ENCODE results near the gene RTKN2.
"Not testable (repeated sequence)": the region's sequence is repeated elsewhere in the genome, so short reads cannot be mapped to it uniquely, and the experiment has no call there.

The RTKN2 gene

GRCh38 chr10:62268399-62269114 lies at the start of gene RTKN2:
Gene RTKN2 (minus strand): TSS chr10:62268844. CDS start chr10:62268610, 234 bp downstream.
- peak; percentile 87 for DNase-seq (ENCODE audit: low spot score)

GRCh38 chr10:62317257-62317656 lies 48.6 kb upstream of the RTKN2 start:
- DNase-seq (ENCODE audit: low spot score), result no peak

GRCh38 chr10:62309254-62309653 lies 40.6 kb upstream of the RTKN2 start:
- DNase-seq (ENCODE audit: low spot score), result no peak

GRCh38 chr10:62308101-62308500 lies 39.5 kb upstream of the RTKN2 start:
- no peak for DNase-seq (ENCODE audit: low spot score)

- no peak for DNase-seq (ENCODE audit: low spot score)
Measured at GRCh38 chr10:62307635-62308034, 39.0 kb upstream of the RTKN2 start.

GRCh38 chr10:62306663-62307062 lies 38.0 kb upstream of the RTKN2 start:
- no peak for DNase-seq (ENCODE audit: low spot score)

- no peak for DNase-seq (ENCODE audit: low spot score)
Measured at GRCh38 chr10:62305813-62306212, 37.2 kb upstream of the RTKN2 start.

GRCh38 chr10:62303922-62304321 lies 35.3 kb upstream of the RTKN2 start:
- no peak for DNase-seq (ENCODE audit: low spot score)

- no peak for DNase-seq (ENCODE audit: low spot score)
Measured at GRCh38 chr10:62302760-62303159, 34.1 kb upstream of the RTKN2 start.

- no peak for DNase-seq (ENCODE audit: low spot score)
Measured at GRCh38 chr10:62297857-62298256, 29.2 kb upstream of the RTKN2 start.

- no peak for DNase-seq (ENCODE audit: low spot score)
Measured at GRCh38 chr10:62284221-62284620, 15.6 kb upstream of the RTKN2 start.

- not testable (repeated sequence) for DNase-seq (ENCODE audit: low spot score)
Measured at GRCh38 chr10:62281348-62281747, 12.7 kb upstream of the RTKN2 start.

- not testable (repeated sequence) for DNase-seq (ENCODE audit: low spot score)
Measured at GRCh38 chr10:62280392-62280791, 11.7 kb upstream of the RTKN2 start.

- DNase-seq (ENCODE audit: low spot score), result no peak
Measured at GRCh38 chr10:62278441-62278910, 9.8 kb upstream of the RTKN2 start.

- no peak for DNase-seq (ENCODE audit: low spot score)
Measured at GRCh38 chr10:62277971-62278370, 9.3 kb upstream of the RTKN2 start.

- DNase-seq (ENCODE audit: low spot score), result no peak
Measured at GRCh38 chr10:62270020-62270419, 1.4 kb upstream of the RTKN2 start.

GRCh38 chr10:62268027-62268398 lies 631 bp downstream of the RTKN2 start:
- DNase-seq (ENCODE audit: low spot score), result no peak

GRCh38 chr10:62266611-62267010 lies 2.0 kb downstream of the RTKN2 start:
- DNase-seq (ENCODE audit: low spot score), result no peak

- DNase-seq (ENCODE audit: low spot score), result no peak
Measured at GRCh38 chr10:62266147-62266546, 2.5 kb downstream of the RTKN2 start.

- DNase-seq (ENCODE audit: low spot score), result peak; percentile 41
Measured at GRCh38 chr10:62264702-62265436, 3.8 kb downstream of the RTKN2 start.

- DNase-seq (ENCODE audit: low spot score), result no peak
Measured at GRCh38 chr10:62264126-62264525, 4.5 kb downstream of the RTKN2 start.

- no peak for DNase-seq (ENCODE audit: low spot score)
Measured at GRCh38 chr10:62261666-62262065, 7.0 kb downstream of the RTKN2 start.

GRCh38 chr10:62259998-62260397 lies 8.6 kb downstream of the RTKN2 start:
- no peak for DNase-seq (ENCODE audit: low spot score)

All from germinal center (tissue), 1 donor.